ENCODE data around the gene MAP4K3. TPM values are rescaled to one million over a fixed set of nuclear protein-coding genes. Genes with fewer than 3 reads are reported as not detected.
"Not testable (repeated sequence)": the region's sequence is repeated elsewhere in the genome, so short reads cannot be mapped to it uniquely, and the experiment has no call there.

The MAP4K3 gene
- polyA plus RNA-seq, 1 donor, result 36.9 TPM

GRCh38 chr2:39408351-39409136 lies 28.5 kb downstream of the MAP4K3 start:
- no peak for DNase-seq

GRCh38 chr2:39407516-39408296 lies 29.4 kb downstream of the MAP4K3 start:
- no peak for DNase-seq

GRCh38 chr2:39405364-39405763 lies 31.7 kb downstream of the MAP4K3 start:
- no peak for DNase-seq

- no peak for DNase-seq
Measured at GRCh38 chr2:39403311-39403710, 33.8 kb downstream of the MAP4K3 start.

- DNase-seq, result no peak
Measured at GRCh38 chr2:39401319-39401718, 35.8 kb downstream of the MAP4K3 start.

- DNase-seq, result no peak
Measured at GRCh38 chr2:39399570-39399969, 37.5 kb downstream of the MAP4K3 start.

GRCh38 chr2:39395313-39395712 lies 41.8 kb downstream of the MAP4K3 start:
- no peak for DNase-seq

- no peak for DNase-seq
Measured at GRCh38 chr2:39394516-39394961, 42.5 kb downstream of the MAP4K3 start.

GRCh38 chr2:39392672-39393071 lies 44.4 kb downstream of the MAP4K3 start:
- no peak for DNase-seq

GRCh38 chr2:39390216-39390615 lies 46.9 kb downstream of the MAP4K3 start:
- DNase-seq, result no peak

GRCh38 chr2:39386064-39386463 lies 51.0 kb downstream of the MAP4K3 start:
- DNase-seq, result no peak

- DNase-seq, result no peak
Measured at GRCh38 chr2:39385172-39385571, 51.9 kb downstream of the MAP4K3 start.

GRCh38 chr2:39384071-39384470 lies 53.0 kb downstream of the MAP4K3 start:
- DNase-seq, result not testable (repeated sequence)

GRCh38 chr2:39383146-39383545 lies 53.9 kb downstream of the MAP4K3 start:
- no peak for DNase-seq

- DNase-seq, result no peak
Measured at GRCh38 chr2:39381653-39382052, 55.4 kb downstream of the MAP4K3 start.

GRCh38 chr2:39380525-39381150 lies 56.4 kb downstream of the MAP4K3 start:
- no peak for DNase-seq

- peak; percentile 55 for DNase-seq
Measured at GRCh38 chr2:39379643-39380524, 57.2 kb downstream of the MAP4K3 start.

GRCh38 chr2:39378968-39379367 lies 58.1 kb downstream of the MAP4K3 start:
- DNase-seq, result no peak

- no peak for DNase-seq
Measured at GRCh38 chr2:39377226-39377939, 59.7 kb downstream of the MAP4K3 start.

- DNase-seq, result no peak
Measured at GRCh38 chr2:39375917-39376316, 61.2 kb downstream of the MAP4K3 start.

- no peak for DNase-seq
Measured at GRCh38 chr2:39373181-39373802, 63.8 kb downstream of the MAP4K3 start.

All from hindlimb muscle (tissue), 1 donor.